Activated B cell treated with CpG ODN at 0.5 μM for 24 hours (primary cell): Measurements from ENCODE around the gene IMPACT. TPM values are rescaled to one million over a fixed set of nuclear protein-coding genes. Genes with fewer than 3 reads are reported as not detected.

Experiments
- ATAC-seq: fragments of 200-7000 bp; cut with Tn5 transposase; one replicate; pipeline ENCODE4 v1.10.0; 2021; ENCODE audit warnings: low read depth, mild to moderate bottlenecking, moderate library complexity
- CTCF ChIA-PET: fragments of 350-600 bp; sonication (Branson Sonifier 250); formaldehyde crosslinking; loops from one replicate; lab custom pipeline; 2021; ENCODE audit warnings: antibody characterized with exemption; lab: Charles Lee
- POLR2A ChIA-PET: fragments of 350-600 bp; sonication (Branson Sonifier 250); formaldehyde crosslinking; loops from one replicate; lab custom pipeline; 2021; ENCODE audit warnings: antibody characterized with exemption; lab: Charles Lee
- DNase-seq: peaks from one replicate; pipeline ENCODE4 v3.0.0; 2022
- H3K27ac Mint-ChIP-seq: one replicate; pipeline ENCODE4 v1.8.0; 2020; ENCODE audit warnings: mixed read lengths
- H3K27me3 Mint-ChIP-seq: one replicate; pipeline ENCODE4 v1.8.0; 2021; ENCODE audit warnings: mixed read lengths
- H3K36me3 Mint-ChIP-seq: one replicate; pipeline ENCODE4 v1.8.0; 2021; ENCODE audit warnings: low read depth, mixed read lengths
- H3K4me1 Mint-ChIP-seq: one replicate; pipeline ENCODE4 v1.8.0; 2021; ENCODE audit warnings: mixed read lengths
- H3K4me3 Mint-ChIP-seq: one replicate; pipeline ENCODE4 v1.8.0; 2020; ENCODE audit warnings: mild to moderate bottlenecking, mixed read lengths
- H3K9me3 Mint-ChIP-seq: one replicate; pipeline ENCODE4 v1.8.0; 2020; ENCODE audit warnings: mixed read lengths
- intact Hi-C: fragments of 100-400 bp; cut with micrococcal nuclease; formaldehyde crosslinking; loops from one replicate; pipeline ENCODE4 v1.15.1; 2024
- total RNA-seq: library from RNA; stranded (reverse); gene quantifications from 2 replicates; pipeline ENCODE4 v1.2.3, GENCODE V29; 2022
- TF ChIP-seq, protein P1 (sequence below): fragments of 200-600 bp; IDR thresholded peaks from one replicate; pipeline ENCODE4 v1.8.0; 2022; ENCODE audit warnings: antibody characterized with exemption, mild to moderate bottlenecking

Gene IMPACT
- total RNA-seq, 1 donor from 2014 or later: 17.4 TPM

DNA sequence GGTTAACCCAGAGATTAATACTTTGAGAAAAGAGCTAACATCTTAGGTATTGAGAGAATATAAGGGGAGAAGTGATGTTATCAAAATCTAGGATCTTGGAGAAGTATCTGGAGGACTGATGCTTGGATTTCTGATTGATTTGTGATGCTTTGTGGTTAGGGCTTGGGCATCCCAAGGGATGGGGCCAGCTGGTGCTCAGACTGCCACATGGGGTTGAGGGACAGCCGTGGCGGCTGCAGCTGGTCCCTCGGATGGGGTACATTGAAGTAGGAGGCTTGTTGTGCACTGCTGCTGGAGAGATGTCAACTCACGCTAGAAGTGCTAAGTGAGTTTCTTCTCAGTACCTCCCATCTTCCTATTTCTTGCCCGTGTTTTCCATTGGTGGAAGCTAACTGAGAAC lies 56.4 kb downstream of the IMPACT start:
- H3K9me3 Mint-ChIP-seq: peaks cover 3% of the 10 kb centered on the region
- H3K36me3 Mint-ChIP-seq: no peaks in the 10 kb centered on the region
- CTCF ChIA-PET: no interaction called here
- peaks cover 4% of the 10 kb centered on the region for H3K4me1 Mint-ChIP-seq
- no peak for ATAC-seq
- no peak overlapping the region for H3K27ac Mint-ChIP-seq
- no peak for DNase-seq
- intact Hi-C loops: loop anchor here (10.0 kb wide), 1 partner anchor 858 kb away; no protein-coding TSS in a partner anchor
- TF ChIP-seq, protein P1, sequence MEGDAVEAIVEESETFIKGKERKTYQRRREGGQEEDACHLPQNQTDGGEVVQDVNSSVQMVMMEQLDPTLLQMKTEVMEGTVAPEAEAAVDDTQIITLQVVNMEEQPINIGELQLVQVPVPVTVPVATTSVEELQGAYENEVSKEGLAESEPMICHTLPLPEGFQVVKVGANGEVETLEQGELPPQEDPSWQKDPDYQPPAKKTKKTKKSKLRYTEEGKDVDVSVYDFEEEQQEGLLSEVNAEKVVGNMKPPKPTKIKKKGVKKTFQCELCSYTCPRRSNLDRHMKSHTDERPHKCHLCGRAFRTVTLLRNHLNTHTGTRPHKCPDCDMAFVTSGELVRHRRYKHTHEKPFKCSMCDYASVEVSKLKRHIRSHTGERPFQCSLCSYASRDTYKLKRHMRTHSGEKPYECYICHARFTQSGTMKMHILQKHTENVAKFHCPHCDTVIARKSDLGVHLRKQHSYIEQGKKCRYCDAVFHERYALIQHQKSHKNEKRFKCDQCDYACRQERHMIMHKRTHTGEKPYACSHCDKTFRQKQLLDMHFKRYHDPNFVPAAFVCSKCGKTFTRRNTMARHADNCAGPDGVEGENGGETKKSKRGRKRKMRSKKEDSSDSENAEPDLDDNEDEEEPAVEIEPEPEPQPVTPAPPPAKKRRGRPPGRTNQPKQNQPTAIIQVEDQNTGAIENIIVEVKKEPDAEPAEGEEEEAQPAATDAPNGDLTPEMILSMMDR: no peak
- no peak overlapping the region for H3K4me3 Mint-ChIP-seq
- H3K27me3 Mint-ChIP-seq: peaks cover 12% of the 10 kb centered on the region
- POLR2A ChIA-PET: no interaction called here

DNA sequence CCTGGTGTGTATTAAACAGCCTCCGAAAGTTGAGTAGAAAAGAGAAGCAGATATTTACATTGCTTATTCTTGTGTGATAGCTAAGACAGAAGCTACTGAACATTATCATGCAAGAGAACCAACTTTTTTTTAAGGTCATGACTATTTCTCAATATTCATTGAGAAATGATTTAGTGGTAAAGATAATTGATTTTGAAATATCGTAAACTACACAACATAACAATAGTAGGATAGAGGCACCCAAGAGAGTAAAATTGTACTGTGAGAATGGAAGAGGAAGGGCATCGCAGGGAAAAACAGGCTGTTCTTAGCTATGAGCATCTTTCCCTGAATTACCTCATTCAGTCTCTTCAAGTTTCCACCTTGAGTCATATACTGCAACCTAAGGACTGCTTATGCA lies 59.2 kb downstream of the IMPACT start:
- no peak overlapping the region for H3K27ac Mint-ChIP-seq
- ATAC-seq (no peak), DNase-seq (no peak)
- H3K4me1 Mint-ChIP-seq: peaks cover 12% of the 10 kb centered on the region
- no peaks in the 10 kb centered on the region for H3K36me3 Mint-ChIP-seq
- ChIA-PET CTCF (interaction anchor here (2.1 kb wide), 1 partner anchor 241 kb away, joined by 10 read pairs; no protein-coding TSS in a partner anchor), POLR2A (no interaction called here)
- peaks cover 12% of the 10 kb centered on the region for H3K27me3 Mint-ChIP-seq
- intact Hi-C loops: loop anchor here (2.0 to 10.0 kb wide), 4 partner anchors 53 to 1411 kb away; no protein-coding TSS in a partner anchor
- peaks cover 3% of the 10 kb centered on the region for H3K9me3 Mint-ChIP-seq
- TF ChIP-seq, protein P1: no peak
- H3K4me3 Mint-ChIP-seq: no peak overlapping the region

DNA sequence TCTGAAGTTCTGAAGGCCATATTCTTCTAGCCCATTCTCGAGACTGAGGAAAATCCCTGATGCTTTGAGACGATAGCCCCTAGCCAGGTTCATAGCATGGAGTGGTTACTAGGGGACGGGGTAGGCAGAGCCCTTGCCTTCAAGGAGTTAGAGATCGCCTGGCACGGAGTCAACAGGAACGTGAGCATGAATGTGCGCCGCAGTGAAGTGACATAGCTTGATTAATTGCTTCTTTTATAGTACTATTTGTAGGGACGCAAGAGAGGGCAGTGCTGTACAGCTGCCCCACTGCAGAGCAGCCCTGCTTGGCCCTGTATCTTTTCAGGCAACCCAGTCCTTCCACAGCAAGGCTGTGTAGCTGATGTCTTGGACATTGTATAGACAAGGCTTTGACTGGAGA lies 60.2 kb downstream of the IMPACT start:
- ChIA-PET POLR2A (no interaction called here), CTCF (interaction anchor here (1.1 to 1.2 kb wide), 2 partner anchors 1411 to 1522 kb away, joined by 3 read pairs; no protein-coding TSS in a partner anchor)
- TF ChIP-seq, protein P1: no peak
- H3K4me3 Mint-ChIP-seq: no peak overlapping the region
- no peak for DNase-seq
- no peaks in the 10 kb centered on the region for H3K9me3 Mint-ChIP-seq
- H3K27me3 Mint-ChIP-seq: peaks cover 12% of the 10 kb centered on the region
- no peaks in the 10 kb centered on the region for H3K36me3 Mint-ChIP-seq
- peaks cover 14% of the 10 kb centered on the region for H3K4me1 Mint-ChIP-seq
- intact Hi-C loops: loop anchor here (1.0 to 10.0 kb wide), 5 partner anchors 54 to 1410 kb away; no protein-coding TSS in a partner anchor
- H3K27ac Mint-ChIP-seq: no peak overlapping the region
- ATAC-seq: no peak

DNA sequence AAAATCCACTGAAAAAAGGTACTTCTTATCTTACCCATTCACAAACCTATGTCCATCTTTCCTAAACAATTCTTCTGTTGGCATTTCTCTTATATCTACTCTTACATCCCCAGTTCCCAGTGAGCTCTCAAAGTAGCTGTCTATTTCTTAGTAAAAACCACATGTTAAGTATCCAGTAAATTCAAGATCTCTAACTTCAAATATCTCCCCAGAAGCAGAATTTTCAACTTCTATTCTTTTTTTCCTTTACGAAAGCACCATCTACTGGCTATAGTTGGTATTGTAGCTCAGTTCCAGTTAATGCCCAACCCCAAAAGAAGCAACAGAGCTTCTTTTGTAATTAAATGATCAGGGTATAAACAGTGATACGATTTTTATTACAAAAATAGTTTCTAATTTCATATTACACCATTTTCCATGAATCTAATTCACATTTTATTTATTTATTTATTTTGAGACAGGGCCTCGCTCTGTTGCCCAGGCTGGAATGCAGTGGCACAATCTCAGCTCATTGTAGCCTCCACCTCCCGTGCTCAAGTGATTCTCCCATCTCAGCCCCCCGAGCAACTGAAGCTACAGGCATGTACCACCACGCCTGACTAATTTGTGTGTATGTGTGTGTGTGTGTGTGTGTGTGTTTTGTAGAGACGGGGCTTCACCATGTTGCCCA lies 62.5 kb downstream of the IMPACT start:
- Mint-ChIP-seq H3K9me3 (no peaks in the 10 kb centered on the region), H3K27me3 (peaks cover 9% of the 10 kb centered on the region), H3K4me3 (no peak overlapping the region), H3K4me1 (peaks cover 29% of the 10 kb centered on the region), H3K36me3 (no peaks in the 10 kb centered on the region), H3K27ac (no peak overlapping the region)
- ChIA-PET POLR2A (interaction anchor here (1.0 kb wide), 1 partner anchor 237 kb away, joined by 3 read pairs; no protein-coding TSS in a partner anchor), CTCF (interaction anchor here (0.7 to 5.5 kb wide), 22 partner anchors 8 to 1344 kb away, joined by 3 to 110 read pairs (median 4); no protein-coding TSS in a partner anchor)
- DNase-seq (no peak), ATAC-seq (peak; percentile 49)
- intact Hi-C loops: loop anchor here (1.0 to 10.0 kb wide), 5 partner anchors 57 to 1343 kb away; no protein-coding TSS in a partner anchor
- TF ChIP-seq, protein P1: peak; percentile 51

DNA sequence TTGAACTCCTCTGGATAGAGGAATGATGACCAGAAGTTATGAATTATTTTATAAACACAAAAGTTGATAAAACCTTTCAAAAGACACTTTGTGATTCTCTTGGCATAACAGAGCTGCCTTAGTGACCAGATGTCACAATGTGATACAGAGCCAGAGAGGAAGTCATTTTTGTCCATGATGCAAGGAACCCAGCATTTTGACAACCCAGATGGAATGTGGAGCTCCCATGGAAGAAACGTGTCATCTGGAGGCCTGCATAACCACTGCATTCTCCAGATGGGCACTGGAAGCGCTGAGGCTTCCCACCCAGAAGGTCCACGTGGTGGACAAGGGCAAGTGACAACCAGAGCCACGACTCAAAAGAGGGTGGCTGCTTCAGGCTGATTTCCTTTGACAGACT lies 64.1 kb downstream of the IMPACT start:
- ChIA-PET CTCF (interaction anchor here (5.5 kb wide), 1 partner anchor 130 kb away, joined by 110 read pairs; no protein-coding TSS in a partner anchor), POLR2A (no interaction called here)
- no peak for ATAC-seq
- Mint-ChIP-seq H3K27me3 (peaks cover 5% of the 10 kb centered on the region), H3K4me3 (no peak overlapping the region), H3K9me3 (no peaks in the 10 kb centered on the region), H3K4me1 (peaks cover 29% of the 10 kb centered on the region), H3K27ac (no peak overlapping the region), H3K36me3 (no peaks in the 10 kb centered on the region)
- intact Hi-C loops: no loop called here
- TF ChIP-seq, protein P1: no peak
- DNase-seq: no peak
